Vagina (tissue), 2 donors: Measurements from ENCODE around the gene OSBPL1A. TPM values are rescaled to one million over a fixed set of nuclear protein-coding genes. Genes with fewer than 3 reads are reported as not detected.

ENCODE experiments used
- DNase-seq, 2 donors: peaks; one replicate each; pipeline ENCODE4 v3.0.0-alpha.2; 2017; ENCODE audit errors: extremely low spot score in 2 of 2
- H3K27ac ChIP-seq: fragments of 200-600 bp; sonication (generic); one replicate; pipeline ENCODE4 v1.5.1; 2019
- H3K27me3 ChIP-seq: fragments of 200-600 bp; sonication (generic); one replicate; pipeline ENCODE4 v1.5.1; 2019
- H3K36me3 ChIP-seq, 2 donors: fragments of 200-600 bp; sonication (generic); one replicate each; pipeline ENCODE4 v1.5.1; 2017 to 2019
- H3K4me1 ChIP-seq: fragments of 200-600 bp; sonication (generic); one replicate; pipeline ENCODE4 v1.5.1; 2019
- H3K4me3 ChIP-seq, 2 donors: fragments of 200-600 bp; sonication (generic); 1 replicate in 1 of 2; 2 replicates in 1 of 2; pipeline ENCODE4 v1.5.1; 2016 to 2019
- H3K9me3 ChIP-seq: fragments of 200-600 bp; sonication (generic); one replicate; pipeline ENCODE4 v1.5.1; 2019
- CTCF ChIP-seq, 3 experiments: fragments of 450-650 bp in 2 of 3; fragments of 200-600 bp in 1 of 3; sonication (generic) in 1 of 3; IDR thresholded peaks; one replicate each; pipeline ENCODE4 v1.5.1; 2017 to 2019; ENCODE audit warnings: antibody characterized with exemption in 3 of 3, mild to moderate bottlenecking in 2 of 3, moderate library complexity in 2 of 3
- POLR2A ChIP-seq, 2 donors: fragments of 450-650 bp; IDR thresholded peaks; one replicate each; pipeline ENCODE4 v1.6.1; 2017; ENCODE audit warnings: antibody characterized with exemption in 2 of 2, mild to moderate bottlenecking in 2 of 2, moderate library complexity in 2 of 2
- POLR2AphosphoS5 ChIP-seq, 2 donors: sonication (generic); formaldehyde crosslinking; IDR thresholded peaks; one replicate each; pipeline ENCODE4 v1.9.0; 2017; ENCODE audit warnings: antibody characterized with exemption in 2 of 2, mild to moderate bottlenecking in 2 of 2, low read depth in 1 of 2; ENCODE audit not compliant: insufficient read depth in 1 of 2
- intact Hi-C: fragments of 100-400 bp; cut with DNase I; formaldehyde crosslinking; loops from one replicate; pipeline ENCODE4 v1.15.1; 2023
- total RNA-seq: library from RNA; depleted of rRNA; stranded (reverse); fragments of >200 nt; gene quantifications from one replicate; pipeline ENCODE4 v1.2.3, GENCODE V29; 2016

Gene OSBPL1A
- total RNA-seq, 1 donor from 2014 or later, result 33.9 TPM

GRCh38 chr18:24214913-24215312 lies 182.7 kb downstream of the OSBPL1A start:
- no peak for DNase-seq
- H3K9me3 ChIP-seq, result no peaks in the 10 kb centered on the region
- no peak overlapping the region for H3K4me3 ChIP-seq
- TF ChIP-seq POLR2A (IDR thresholded peaks at IDR 0.05) (no peak), POLR2AphosphoS5 (IDR thresholded peaks at IDR 0.05; ENCODE audit: insufficient read depth in 1 of 2, low read depth in 1 of 2) (no peak), CTCF (IDR thresholded peaks at IDR 0.05) (no peak)
- intact Hi-C loops, result no loop called here
- H3K4me1 ChIP-seq, result peaks cover 18% of the 10 kb centered on the region
- no peaks in the 10 kb centered on the region for H3K36me3 ChIP-seq
- no peak overlapping the region for H3K27ac ChIP-seq
- no peaks in the 10 kb centered on the region for H3K27me3 ChIP-seq

- no peak overlapping the region for H3K27ac ChIP-seq
- H3K4me3 ChIP-seq, result no peak overlapping the region
- no peaks in the 10 kb centered on the region for H3K27me3 ChIP-seq
- H3K4me1 ChIP-seq, result peaks cover 18% of the 10 kb centered on the region
- intact Hi-C loops, result no loop called here
- DNase-seq, result no peak
- no peaks in the 10 kb centered on the region for H3K36me3 ChIP-seq
- no peaks in the 10 kb centered on the region for H3K9me3 ChIP-seq
- TF ChIP-seq POLR2A (IDR thresholded peaks at IDR 0.05) (no peak), CTCF (IDR thresholded peaks at IDR 0.05) (no peak), POLR2AphosphoS5 (IDR thresholded peaks at IDR 0.05; ENCODE audit: insufficient read depth in 1 of 2, low read depth in 1 of 2) (no peak)
Observed at GRCh38 chr18:24214144-24214543, 183.5 kb downstream of the OSBPL1A start.

- Histone ChIP-seq H3K4me1 (peaks cover 18% of the 10 kb centered on the region), H3K9me3 (no peaks in the 10 kb centered on the region), H3K4me3 (no peak overlapping the region), H3K27ac (no peak overlapping the region), H3K27me3 (no peaks in the 10 kb centered on the region), H3K36me3 (no peaks in the 10 kb centered on the region)
- no peak for DNase-seq
- TF ChIP-seq POLR2AphosphoS5 (IDR thresholded peaks at IDR 0.05; ENCODE audit: insufficient read depth in 1 of 2, low read depth in 1 of 2), result peak in 1 of 2 donors; percentile 58
- TF ChIP-seq CTCF (IDR thresholded peaks at IDR 0.05), result no peak
- TF ChIP-seq POLR2A (IDR thresholded peaks at IDR 0.05), result no peak
- intact Hi-C loops, result no loop called here
Observed at GRCh38 chr18:24212939-24213338, 184.7 kb downstream of the OSBPL1A start.

GRCh38 chr18:24209558-24209957 lies 188.1 kb downstream of the OSBPL1A start:
- Histone ChIP-seq H3K27me3 (no peaks in the 10 kb centered on the region), H3K36me3 (no peaks in the 10 kb centered on the region), H3K4me1 (peaks cover 8% of the 10 kb centered on the region), H3K9me3 (no peaks in the 10 kb centered on the region), H3K27ac (no peak overlapping the region), H3K4me3 (no peak overlapping the region)
- TF ChIP-seq CTCF (IDR thresholded peaks at IDR 0.05), result no peak
- intact Hi-C loops, result no loop called here
- DNase-seq, result no peak

GRCh38 chr18:24208270-24209035 lies 189.2 kb downstream of the OSBPL1A start:
- intact Hi-C loops, result no loop called here
- H3K27me3 ChIP-seq, result no peaks in the 10 kb centered on the region
- peaks cover 4% of the 10 kb centered on the region for H3K4me1 ChIP-seq
- TF ChIP-seq POLR2A (IDR thresholded peaks at IDR 0.05) (no peak), POLR2AphosphoS5 (IDR thresholded peaks at IDR 0.05; ENCODE audit: insufficient read depth in 1 of 2, low read depth in 1 of 2) (no peak), CTCF (IDR thresholded peaks at IDR 0.05) (no peak)
- H3K9me3 ChIP-seq, result no peaks in the 10 kb centered on the region
- no peaks in the 10 kb centered on the region for H3K36me3 ChIP-seq
- no peak for DNase-seq
- no peak overlapping the region for H3K27ac ChIP-seq
- no peak overlapping the region for H3K4me3 ChIP-seq
